Caco-2 (cell line): ENCODE results near the gene PI4KA. TPM values are rescaled to one million over a fixed set of nuclear protein-coding genes. Genes with fewer than 3 reads are reported as not detected.

Experiments used
- BruUV-seq: library from RNA; stranded (reverse); fragments of 400-500 nt; replicated peaks from 2 replicates; lab custom pipeline; 2021; lab: Mats Ljungman, UMichigan
- CTCF ChIA-PET: fragments of 300-600 bp; sonication (Branson Sonifier 250); formaldehyde crosslinking; loops from one replicate; lab custom pipeline; 2022; ENCODE audit warnings: antibody characterized with exemption; lab: Charles Lee
- POLR2A ChIA-PET: fragments of 300-600 bp; sonication (Branson Sonifier 250); formaldehyde crosslinking; loops from one replicate; lab custom pipeline; 2022; ENCODE audit warnings: antibody characterized with exemption; lab: Charles Lee
- DNase-seq, 2 experiments: peaks; one replicate each; pipeline versions ENCODE4 v3.0.0 to v3.0.0-alpha.2; 2020 to 2022
- H3K27me3 ChIP-seq: replicated peaks from 2 replicates; pipeline ENCODE4 v1.6.0; 2011; ENCODE audit warnings: low read length; ENCODE audit not compliant: control insufficient read depth, insufficient read depth
- H3K36me3 ChIP-seq: 2 replicates; pipeline ENCODE4 v1.5.1; 2011; ENCODE audit warnings: low read length; ENCODE audit not compliant: control insufficient read depth, insufficient read depth
- H3K4me1 ChIP-seq: fragments of 250-450 bp; sonication (Bioruptor Pico); 2 replicates; pipeline ENCODE4 v1.5.1; 2020; ENCODE audit warnings: mild to moderate bottlenecking
- H3K4me3 ChIP-seq: 2 replicates; pipeline ENCODE4 v1.5.1; 2011; ENCODE audit warnings: low read depth, mild to moderate bottlenecking, control low read depth, low read length
- H3K9me3 ChIP-seq: fragments of 250-450 bp; sonication (Bioruptor Pico); 2 replicates; pipeline ENCODE4 v1.5.1; 2020; ENCODE audit warnings: mild to moderate bottlenecking, moderate library complexity
- H3K27ac Mint-ChIP-seq: one replicate; pipeline ENCODE4 v1.8.0; 2022; ENCODE audit warnings: mixed read lengths; ENCODE audit not compliant: unreplicated experiment
- H3K27me3 Mint-ChIP-seq: one replicate; pipeline ENCODE4 v1.8.0; 2022; ENCODE audit warnings: mixed read lengths; ENCODE audit not compliant: insufficient read depth, unreplicated experiment
- H3K36me3 Mint-ChIP-seq: one replicate; pipeline ENCODE4 v1.8.0; 2022; ENCODE audit warnings: mild to moderate bottlenecking, mixed read lengths; ENCODE audit not compliant: insufficient read depth, unreplicated experiment
- H3K4me1 Mint-ChIP-seq: one replicate; pipeline ENCODE4 v1.8.0; 2022; ENCODE audit warnings: low read depth, mixed read lengths; ENCODE audit not compliant: unreplicated experiment
- H3K4me3 Mint-ChIP-seq: one replicate; pipeline ENCODE4 v1.8.0; 2022; ENCODE audit warnings: mild to moderate bottlenecking, moderate library complexity, mixed read lengths; ENCODE audit not compliant: unreplicated experiment
- H3K9me3 Mint-ChIP-seq: one replicate; pipeline ENCODE4 v1.8.0; 2022; ENCODE audit warnings: mixed read lengths; ENCODE audit not compliant: unreplicated experiment
- intact Hi-C: fragments of 100-400 bp; cut with micrococcal nuclease; formaldehyde crosslinking; loops from one replicate; pipeline ENCODE4 v1.10.0; 2022; ENCODE audit not compliant: unreplicated experiment
- total RNA-seq: library from RNA; stranded (reverse); gene quantifications from 2 replicates; pipeline ENCODE4 v1.2.3, GENCODE V29; 2022
- TF ChIP-seq, protein P1 (sequence below), 2 experiments: fragments of 200-600 bp in 1 of 2; IDR thresholded peaks; 1 replicate in 1 of 2; 2 replicates in 1 of 2; pipeline versions ENCODE4 v1.5.1 to v1.8.0; 2011 to 2022; ENCODE audit warnings: antibody characterized with exemption in 1 of 2, control low read depth in 1 of 2, inconsistent platforms in 1 of 2, low read depth in 1 of 2, low read length in 1 of 2, mild to moderate bottlenecking in 1 of 2, moderate library complexity in 1 of 2; ENCODE audit not compliant: insufficient read depth in 1 of 2, severe bottlenecking in 1 of 2, unreplicated experiment in 1 of 2

PI4KA gene
- total RNA-seq, 1 experiment from 2014 or later: 66.9 TPM

DNA sequence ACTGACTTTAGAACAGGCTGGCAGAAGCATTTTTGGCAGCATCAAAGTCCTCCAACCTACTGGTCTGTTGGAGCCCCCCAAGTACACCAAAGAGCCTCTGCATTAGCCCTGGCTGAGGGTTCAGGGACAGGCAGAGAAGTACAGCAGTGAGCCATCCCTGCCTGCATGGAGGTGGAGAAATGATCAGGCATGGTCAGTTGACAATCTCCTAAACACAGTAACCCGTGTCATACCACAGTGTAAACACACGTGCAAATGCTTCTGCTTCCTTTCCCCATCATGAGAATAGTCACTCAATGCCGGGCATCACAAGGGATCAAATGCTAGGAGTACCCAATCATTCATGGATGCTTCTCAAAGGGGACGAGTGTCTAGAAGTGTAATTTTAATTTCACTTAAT lies 76.5 kb downstream of the PI4KA start:
- TF ChIP-seq, protein P1, sequence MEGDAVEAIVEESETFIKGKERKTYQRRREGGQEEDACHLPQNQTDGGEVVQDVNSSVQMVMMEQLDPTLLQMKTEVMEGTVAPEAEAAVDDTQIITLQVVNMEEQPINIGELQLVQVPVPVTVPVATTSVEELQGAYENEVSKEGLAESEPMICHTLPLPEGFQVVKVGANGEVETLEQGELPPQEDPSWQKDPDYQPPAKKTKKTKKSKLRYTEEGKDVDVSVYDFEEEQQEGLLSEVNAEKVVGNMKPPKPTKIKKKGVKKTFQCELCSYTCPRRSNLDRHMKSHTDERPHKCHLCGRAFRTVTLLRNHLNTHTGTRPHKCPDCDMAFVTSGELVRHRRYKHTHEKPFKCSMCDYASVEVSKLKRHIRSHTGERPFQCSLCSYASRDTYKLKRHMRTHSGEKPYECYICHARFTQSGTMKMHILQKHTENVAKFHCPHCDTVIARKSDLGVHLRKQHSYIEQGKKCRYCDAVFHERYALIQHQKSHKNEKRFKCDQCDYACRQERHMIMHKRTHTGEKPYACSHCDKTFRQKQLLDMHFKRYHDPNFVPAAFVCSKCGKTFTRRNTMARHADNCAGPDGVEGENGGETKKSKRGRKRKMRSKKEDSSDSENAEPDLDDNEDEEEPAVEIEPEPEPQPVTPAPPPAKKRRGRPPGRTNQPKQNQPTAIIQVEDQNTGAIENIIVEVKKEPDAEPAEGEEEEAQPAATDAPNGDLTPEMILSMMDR (IDR thresholded peaks at IDR 0.05; ENCODE audit: insufficient read depth in 1 of 2, low read depth in 1 of 2, low read length in 1 of 2, severe bottlenecking in 1 of 2, unreplicated experiment in 1 of 2): no peak
- no peaks in the 10 kb centered on the region for H3K36me3 ChIP-seq
- ChIA-PET CTCF (no interaction called here), POLR2A (no interaction called here)
- no peak overlapping the region for H3K4me3 ChIP-seq
- DNase-seq: no peak
- no TSS peak for BruUV-seq
- no peaks in the 10 kb centered on the region for H3K9me3 ChIP-seq
- intact Hi-C loops: no loop called here
- Mint-ChIP-seq H3K27me3 (no peaks in the 10 kb centered on the region), H3K36me3 (peaks cover 11% of the 10 kb centered on the region), H3K27ac (no peak overlapping the region), H3K4me1 (peaks cover 29% of the 10 kb centered on the region), H3K4me3 (no peak overlapping the region), H3K9me3 (no peaks in the 10 kb centered on the region)
- peaks cover 19% of the 10 kb centered on the region for H3K4me1 ChIP-seq
- no peaks in the 10 kb centered on the region for H3K27me3 ChIP-seq

DNA sequence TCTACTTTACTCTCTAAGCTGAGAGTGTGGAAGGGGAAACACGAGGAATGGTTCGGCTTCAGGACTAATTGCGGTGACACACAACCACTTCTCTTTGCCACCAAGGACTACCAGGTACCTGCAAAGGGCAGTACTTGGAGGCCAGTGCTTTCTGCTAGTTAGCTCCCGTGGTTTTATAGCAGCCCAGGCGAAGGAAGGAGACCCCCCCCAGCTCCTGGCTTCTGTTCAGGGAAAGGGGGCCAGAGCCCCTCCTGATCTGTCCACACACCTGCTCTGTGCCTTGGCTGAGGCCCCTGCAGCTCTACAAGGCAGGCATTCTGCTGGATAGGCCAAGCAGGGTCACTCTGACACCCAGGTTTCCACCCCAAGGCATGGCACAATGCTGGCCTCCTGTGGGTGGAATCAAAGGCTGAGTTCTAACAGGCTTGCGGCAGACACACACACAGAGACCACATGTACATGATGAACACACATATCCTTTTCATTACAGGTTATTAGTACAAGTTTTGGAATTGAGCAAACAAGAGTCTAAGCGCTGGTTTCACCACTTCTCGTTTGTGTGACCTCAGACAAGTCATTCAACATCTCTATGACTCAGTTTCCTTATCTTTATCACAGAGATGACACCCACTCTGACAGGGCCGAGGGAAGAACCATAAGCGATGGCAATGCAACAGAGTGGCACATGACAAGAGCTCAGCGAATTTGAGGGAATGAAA lies 77.2 kb downstream of the PI4KA start:
- CTCF ChIA-PET: no interaction called here
- Mint-ChIP-seq H3K27me3 (no peaks in the 10 kb centered on the region), H3K27ac (no peak overlapping the region), H3K36me3 (peaks cover 11% of the 10 kb centered on the region), H3K4me3 (no peak overlapping the region), H3K9me3 (no peaks in the 10 kb centered on the region), H3K4me1 (peaks cover 29% of the 10 kb centered on the region)
- TF ChIP-seq, protein P1 (IDR thresholded peaks at IDR 0.05; ENCODE audit: insufficient read depth in 1 of 2, low read depth in 1 of 2, low read length in 1 of 2, severe bottlenecking in 1 of 2, unreplicated experiment in 1 of 2): no peak
- Histone ChIP-seq H3K4me1 (peaks cover 25% of the 10 kb centered on the region), H3K4me3 (no peak overlapping the region), H3K27me3 (no peaks in the 10 kb centered on the region), H3K36me3 (no peaks in the 10 kb centered on the region), H3K9me3 (no peaks in the 10 kb centered on the region)
- POLR2A ChIA-PET: no interaction called here
- no peak for DNase-seq
- no TSS peak for BruUV-seq
- intact Hi-C loops: no loop called here

DNA sequence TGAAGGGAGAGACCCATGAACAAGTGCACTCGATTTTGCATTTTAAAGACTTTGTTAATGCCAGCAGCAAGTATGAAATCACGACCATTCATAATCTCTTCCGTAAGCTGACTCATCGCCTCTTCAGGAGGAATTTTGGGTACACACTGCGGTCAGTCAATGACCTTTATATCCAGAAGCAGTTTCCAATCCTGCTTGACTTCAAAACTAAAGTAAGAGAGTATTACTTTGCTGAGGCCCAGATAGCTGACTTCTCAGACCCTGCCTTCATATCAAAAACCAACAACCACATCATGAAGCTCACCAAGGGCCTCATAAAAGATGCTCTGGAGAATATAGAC lies 78.8 kb downstream of the PI4KA start:
- no peaks in the 10 kb centered on the region for H3K9me3 ChIP-seq
- ChIA-PET CTCF (interaction anchor here (1.0 kb wide), 1 partner anchor 24 kb away, joined by 3 read pairs; no protein-coding TSS in a partner anchor), POLR2A (no interaction called here)
- H3K27me3 Mint-ChIP-seq: no peaks in the 10 kb centered on the region
- no TSS peak for BruUV-seq
- TF ChIP-seq, protein P1 (IDR thresholded peaks at IDR 0.05; ENCODE audit: insufficient read depth in 1 of 2, low read depth in 1 of 2, low read length in 1 of 2, severe bottlenecking in 1 of 2, unreplicated experiment in 1 of 2): no peak
- no peaks in the 10 kb centered on the region for H3K27me3 ChIP-seq
- DNase-seq: no peak
- H3K27ac Mint-ChIP-seq: peak overlapping the region; percentile 97
- H3K4me3 ChIP-seq: no peak overlapping the region
- peaks cover 11% of the 10 kb centered on the region for H3K36me3 Mint-ChIP-seq
- H3K9me3 Mint-ChIP-seq: no peaks in the 10 kb centered on the region
- peaks cover 31% of the 10 kb centered on the region for H3K4me1 ChIP-seq
- peaks cover 29% of the 10 kb centered on the region for H3K4me1 Mint-ChIP-seq
- no peaks in the 10 kb centered on the region; the same call in 1 of the 2 replicates for H3K36me3 ChIP-seq
- H3K4me3 Mint-ChIP-seq: no peak overlapping the region
- intact Hi-C loops: loop anchor here (10.0 kb wide), 1 partner anchor 105 kb away; no protein-coding TSS in a partner anchor
